GM18505 (cell line): ENCODE measurements around the gene ARMH1.
"Not testable (repeated sequence)": the region's sequence is repeated elsewhere in the genome, so short reads cannot be mapped to it uniquely, and the experiment has no call there.

ENCODE experiments used
- ATAC-seq: cut with Tn5 transposase; IDR thresholded peaks from one replicate; pipeline ENCODE4 v1.9.1; 2021; ENCODE audit not compliant: unreplicated experiment
- POLR2A ChIP-seq: IDR thresholded peaks from 4 replicates; pipeline ENCODE4 v1.6.1; 2011; ENCODE audit warnings: borderline replicate concordance; ENCODE audit not compliant: insufficient read depth, insufficient read length; ENCODE audit errors: extremely low read depth

The ARMH1 gene

GRCh38 chr1:44664730-44665370 lies 9.7 kb upstream of the ARMH1 start:
- no peak for TF ChIP-seq POLR2A
- ATAC-seq, result no peak

- ATAC-seq, result not testable (repeated sequence)
Observed at GRCh38 chr1:44666719-44667118, 7.8 kb upstream of the ARMH1 start.

- no peak for TF ChIP-seq POLR2A
- ATAC-seq, result no peak
Observed at GRCh38 chr1:44670751-44671640, 3.5 kb upstream of the ARMH1 start.

- no peak for ATAC-seq
Observed at GRCh38 chr1:44672254-44672955, 2.1 kb upstream of the ARMH1 start.

GRCh38 chr1:44672961-44673674 lies 1.4 kb upstream of the ARMH1 start:
- no peak for ATAC-seq
- TF ChIP-seq POLR2A, result no peak

More at GRCh38 chr1:44672254-44672955, 2.1 kb upstream of the ARMH1 start:
- TF ChIP-seq POLR2A, result no peak

GRCh38 chr1:44673675-44674112 lies 820 bp upstream of the ARMH1 start:
- peak; percentile 57 for TF ChIP-seq POLR2A
- no peak for ATAC-seq

- no peak for ATAC-seq
- no peak for TF ChIP-seq POLR2A
Observed at GRCh38 chr1:44675186-44675585, 672 bp downstream of the ARMH1 start.

GRCh38 chr1:44676484-44677200 lies 2.1 kb downstream of the ARMH1 start:
- no peak for ATAC-seq
- no peak for TF ChIP-seq POLR2A

GRCh38 chr1:44677201-44677766 lies 2.8 kb downstream of the ARMH1 start:
- TF ChIP-seq POLR2A, result no peak
- no peak for ATAC-seq

- no peak for TF ChIP-seq POLR2A
- ATAC-seq, result no peak
Observed at GRCh38 chr1:44678120-44678519, 3.6 kb downstream of the ARMH1 start.

GRCh38 chr1:44678626-44679025 lies 4.1 kb downstream of the ARMH1 start:
- ATAC-seq, result no peak
- TF ChIP-seq POLR2A, result no peak

- ATAC-seq, result no peak
- TF ChIP-seq POLR2A, result no peak
Observed at GRCh38 chr1:44679468-44679867, 5.0 kb downstream of the ARMH1 start.
